Measurements from ENCODE around the gene PCNT.

The PCNT gene

DNA sequence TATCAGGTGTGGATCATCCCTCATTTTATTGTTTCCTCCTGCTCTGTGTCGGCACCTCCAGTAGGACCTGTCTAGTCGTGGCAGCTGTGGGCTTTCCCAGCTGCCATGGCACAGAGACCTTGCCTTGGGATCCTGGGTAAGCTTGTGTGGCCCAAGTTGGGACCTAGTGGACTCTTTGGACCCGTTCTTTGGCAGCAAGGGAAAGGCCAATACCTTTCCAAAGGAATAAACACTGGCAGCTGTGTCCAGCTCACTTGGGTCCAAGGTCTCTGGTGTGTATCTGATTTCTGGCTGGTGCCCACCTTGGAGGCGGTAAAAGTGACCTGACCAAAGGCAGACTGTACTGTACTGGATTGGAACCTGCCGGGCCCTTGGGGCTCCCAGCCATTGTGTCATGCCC, 156.5 kb downstream of the PCNT start:
- TF ChIP-seq CTCF (IDR thresholded peaks at IDR 0.05; ENCODE audit: control insufficient read depth, insufficient read depth, low read depth, low read length, missing control alignments): no peak
- no peak for DNase-seq (ENCODE audit: low read depth)
- no peak overlapping the region for H3K4me3 ChIP-seq (ENCODE audit: control insufficient read depth, low read depth, low read length)

DNA sequence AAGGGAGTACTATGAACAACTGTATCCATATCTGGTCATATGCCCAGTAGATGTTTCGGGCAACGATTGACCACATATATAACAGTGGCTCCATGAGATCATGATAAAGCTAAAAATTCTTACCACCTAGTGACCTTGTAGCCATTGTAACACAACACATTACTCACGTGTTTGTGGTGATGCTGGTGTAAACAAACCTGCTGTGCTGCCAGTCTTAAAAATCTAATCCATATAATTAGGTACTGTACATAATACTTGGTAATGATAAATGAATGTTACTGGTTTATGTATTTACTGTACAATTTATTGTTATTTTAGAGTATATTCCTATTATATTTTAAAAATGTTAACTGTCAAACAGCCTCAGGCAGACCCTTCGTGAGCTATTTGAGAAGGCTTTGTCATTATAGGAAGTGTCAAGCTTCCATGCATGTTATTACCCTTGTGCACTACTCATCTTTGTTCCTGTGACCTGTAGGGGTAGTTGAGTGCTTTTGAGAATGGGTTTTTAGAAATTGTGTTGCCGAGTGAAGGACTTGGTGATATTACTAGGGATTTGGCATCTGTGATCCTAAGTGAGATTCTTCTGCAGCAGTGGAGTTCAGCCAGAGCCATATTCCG, 158.4 kb downstream of the PCNT start:
- TF ChIP-seq CTCF (IDR thresholded peaks at IDR 0.05; ENCODE audit: control insufficient read depth, insufficient read depth, low read depth, low read length, missing control alignments): no peak
- no peak for DNase-seq (ENCODE audit: low read depth)
- H3K4me3 ChIP-seq (ENCODE audit: control insufficient read depth, low read depth, low read length): no peak overlapping the region

- DNase-seq (ENCODE audit: low read depth): no peak
- H3K4me3 ChIP-seq (ENCODE audit: control insufficient read depth, low read depth, low read length): no peak overlapping the region
- no peak for TF ChIP-seq CTCF (IDR thresholded peaks at IDR 0.05; ENCODE audit: control insufficient read depth, insufficient read depth, low read depth, low read length, missing control alignments)
Observed at GRCh38 chr21:46482846-46483231, 158.9 kb downstream of the PCNT start.

DNA sequence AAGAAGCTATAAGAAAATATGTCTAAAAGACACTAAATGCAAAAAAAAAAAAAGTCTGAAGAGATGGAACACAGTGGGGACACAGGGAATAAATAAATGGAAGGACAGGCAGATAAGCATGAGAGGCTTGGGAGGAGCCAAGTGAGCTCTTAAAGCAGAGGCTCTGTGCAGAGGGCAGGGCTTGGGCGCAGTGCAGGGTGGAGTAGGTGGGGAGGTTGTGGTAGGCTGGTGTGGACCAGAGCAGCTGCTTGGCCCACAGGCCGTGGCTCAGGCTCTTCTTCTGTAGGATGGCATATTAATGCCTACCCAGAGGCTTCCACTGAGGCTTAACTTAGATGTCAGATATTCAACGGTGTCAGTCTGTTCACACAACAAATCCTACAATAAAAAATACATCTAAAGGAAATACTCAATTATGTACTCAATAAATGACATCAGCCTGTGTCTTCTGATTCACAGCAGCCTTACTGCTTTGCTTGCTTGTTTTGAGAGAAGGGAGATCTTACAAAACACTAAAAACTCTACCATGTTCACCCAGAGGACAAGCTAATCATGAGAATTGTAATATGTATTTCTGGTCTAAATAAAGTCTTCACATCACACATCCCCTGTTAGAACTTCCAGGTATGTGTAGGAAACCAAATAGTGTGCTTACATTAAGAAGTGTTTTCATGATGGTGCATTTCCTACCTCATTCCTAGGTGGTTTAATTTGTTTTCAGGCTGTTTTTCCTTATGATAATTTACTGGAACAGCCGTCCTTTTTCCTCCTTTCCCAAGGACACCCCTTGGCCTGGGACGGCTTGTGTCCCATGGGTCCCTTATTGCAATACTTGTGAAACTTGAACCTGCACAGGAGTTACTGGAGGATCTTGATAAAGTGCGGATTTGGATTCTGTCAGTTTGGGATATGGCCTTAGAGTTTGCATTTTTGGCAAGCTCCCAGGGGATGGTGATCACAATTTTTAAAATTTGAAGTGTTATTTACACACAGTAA, 159.6 kb downstream of the PCNT start:
- TF ChIP-seq CTCF (IDR thresholded peaks at IDR 0.05; ENCODE audit: control insufficient read depth, insufficient read depth, low read depth, low read length, missing control alignments): no peak
- no peak for DNase-seq (ENCODE audit: low read depth)
- no peak overlapping the region for H3K4me3 ChIP-seq (ENCODE audit: control insufficient read depth, low read depth, low read length)

GRCh38 chr21:46486481-46487126, 162.6 kb downstream of the PCNT start:
- no peak overlapping the region for H3K4me3 ChIP-seq (ENCODE audit: control insufficient read depth, low read depth, low read length)
- no peak for DNase-seq (ENCODE audit: low read depth)
- TF ChIP-seq CTCF (IDR thresholded peaks at IDR 0.05; ENCODE audit: control insufficient read depth, insufficient read depth, low read depth, low read length, missing control alignments): no peak

DNA sequence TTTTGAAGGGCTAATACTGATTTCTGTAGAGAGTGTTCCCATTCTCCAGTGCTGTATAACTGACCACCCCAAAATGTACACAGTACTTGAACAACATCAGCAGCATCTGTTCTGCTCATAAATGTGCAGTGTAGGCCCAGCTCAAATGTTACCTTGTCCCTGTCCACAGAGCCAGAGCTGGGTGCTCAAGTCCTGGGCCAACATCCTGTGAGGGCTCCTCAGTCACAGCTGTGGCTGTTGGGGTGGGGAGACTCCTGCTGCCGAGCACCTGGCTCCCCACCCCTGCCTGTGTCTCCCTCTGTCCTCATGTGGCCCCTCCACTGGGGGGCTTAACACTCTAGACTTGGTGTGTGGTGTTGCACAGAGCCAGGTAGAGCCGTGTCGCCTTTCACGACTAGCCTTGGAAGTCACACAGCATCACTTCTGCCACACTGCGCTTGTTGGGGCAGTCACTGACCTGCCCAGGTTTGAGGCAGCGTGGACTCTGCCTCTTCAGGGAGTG, 165.3 kb downstream of the PCNT start:
- no peak for DNase-seq (ENCODE audit: low read depth)
- no peak overlapping the region for H3K4me3 ChIP-seq (ENCODE audit: control insufficient read depth, low read depth, low read length)
- TF ChIP-seq CTCF (IDR thresholded peaks at IDR 0.05; ENCODE audit: control insufficient read depth, insufficient read depth, low read depth, low read length, missing control alignments): no peak

Measured in AG09309 (cell line).